Mesenchymal stem cell (in vitro differentiated cells and primary cell): ENCODE measurements around the gene DDA1.
A peak's percentile ranks its signal among the peaks of the same experiment; 100 is the strongest.
"Not testable (repeated sequence)": the region's sequence is repeated elsewhere in the genome, so short reads cannot be mapped to it uniquely, and the experiment has no call there.

Experiments used
- DNase-seq: peaks from one replicate; pipeline ENCODE4 v3.0.0-alpha.2; 2013
- H2AFZ ChIP-seq: one replicate; pipeline ENCODE4 v1.6.1; 2013; ENCODE audit warnings: low read depth, mild to moderate bottlenecking, control low read depth, inconsistent platforms, low read length, moderate library complexity
- H2AK5ac ChIP-seq: 2 replicates; pipeline ENCODE4 v1.6.1; 2013; ENCODE audit warnings: low read length, moderate library complexity, mild to moderate bottlenecking, inconsistent platforms; ENCODE audit not compliant: severe bottlenecking
- H2BK120ac ChIP-seq: one replicate; pipeline ENCODE4 v1.6.1; 2013; ENCODE audit warnings: low read depth, mild to moderate bottlenecking, inconsistent platforms, low read length, moderate library complexity
- H2BK12ac ChIP-seq, 2 experiments: one replicate each; pipeline ENCODE4 v1.6.1; 2013; ENCODE audit warnings: inconsistent platforms in 2 of 2, low read length in 2 of 2, mild to moderate bottlenecking in 2 of 2, moderate library complexity in 2 of 2, control low read depth in 1 of 2
- H2BK15ac ChIP-seq: one replicate; pipeline ENCODE4 v1.6.1; 2013; ENCODE audit warnings: mild to moderate bottlenecking, low read depth, inconsistent platforms; ENCODE audit not compliant: poor library complexity, severe bottlenecking
- H2BK5ac ChIP-seq: 2 replicates; pipeline ENCODE4 v1.6.1; 2013; ENCODE audit warnings: low read depth, mild to moderate bottlenecking, low read length, control low read depth, inconsistent platforms; ENCODE audit not compliant: poor library complexity, severe bottlenecking
- H3K14ac ChIP-seq, 2 experiments: one replicate each; pipeline ENCODE4 v1.6.1; 2013; ENCODE audit warnings: inconsistent platforms in 2 of 2, low read length in 2 of 2, control low read depth in 1 of 2, mild to moderate bottlenecking in 1 of 2, moderate library complexity in 1 of 2
- H3K18ac ChIP-seq, 2 experiments: one replicate each; pipeline ENCODE4 v1.6.1; 2013; ENCODE audit warnings: inconsistent platforms in 2 of 2, low read length in 2 of 2, control low read depth in 1 of 2, low read depth in 1 of 2, mild to moderate bottlenecking in 1 of 2
- H3K23ac ChIP-seq, 2 experiments: one replicate each; pipeline ENCODE4 v1.6.1; 2013; ENCODE audit warnings: inconsistent platforms in 2 of 2, low read length in 2 of 2, mild to moderate bottlenecking in 2 of 2, moderate library complexity in 2 of 2, control low read depth in 1 of 2
- H3K27ac ChIP-seq: 2 replicates; pipeline ENCODE4 v1.5.1; 2013; ENCODE audit warnings: mild to moderate bottlenecking, moderate library complexity, low read length, control low read depth, inconsistent platforms; ENCODE audit not compliant: poor library complexity, severe bottlenecking
- H3K27me3 ChIP-seq, 2 experiments: 2 replicates each; pipeline versions ENCODE4 v1.6.1 to v1.7.0; 2013; ENCODE audit warnings: low read length in 2 of 2, mild to moderate bottlenecking in 2 of 2, moderate library complexity in 2 of 2, control low read depth in 1 of 2, inconsistent platforms in 1 of 2; ENCODE audit not compliant: control insufficient read depth in 1 of 2, insufficient read depth in 1 of 2
- H3K36me3 ChIP-seq, 2 experiments: 2 replicates each; pipeline versions ENCODE4 v1.6.1 to v1.7.0; 2013; ENCODE audit warnings: low read length in 2 of 2, control low read depth in 1 of 2, inconsistent platforms in 1 of 2, low read depth in 1 of 2, mild to moderate bottlenecking in 1 of 2; ENCODE audit not compliant: insufficient read depth in 2 of 2, control insufficient read depth in 1 of 2
- H3K4ac ChIP-seq, 2 experiments: one replicate each; pipeline ENCODE4 v1.6.1; 2013; ENCODE audit warnings: inconsistent platforms in 2 of 2, low read length in 2 of 2, mild to moderate bottlenecking in 2 of 2, moderate library complexity in 2 of 2, control low read depth in 1 of 2, low read depth in 1 of 2
- H3K4me1 ChIP-seq: 2 replicates; pipeline ENCODE4 v1.6.1; 2013; ENCODE audit warnings: low read depth, low read length, control low read depth; ENCODE audit not compliant: control insufficient read depth, insufficient read depth
- H3K4me2 ChIP-seq: 2 replicates; pipeline ENCODE4 v1.6.1; 2013; ENCODE audit warnings: low read length, mild to moderate bottlenecking, inconsistent platforms; ENCODE audit not compliant: poor library complexity, severe bottlenecking
- H3K4me3 ChIP-seq, 2 experiments: 2 replicates each; pipeline versions ENCODE4 v1.5.1 to v1.7.0; 2013; ENCODE audit warnings: low read length in 2 of 2, mild to moderate bottlenecking in 2 of 2, control low read depth in 1 of 2, low read depth in 1 of 2; ENCODE audit not compliant: insufficient read depth in 1 of 2
- H3K79me1 ChIP-seq: replicated peaks from 2 replicates; pipeline ENCODE4 v1.6.1; 2013; ENCODE audit warnings: mild to moderate bottlenecking, control low read depth, low read length, inconsistent platforms; ENCODE audit not compliant: poor library complexity, severe bottlenecking
- H3K9ac ChIP-seq: 2 replicates; pipeline ENCODE4 v1.7.0; 2013; ENCODE audit warnings: mild to moderate bottlenecking, low read length, moderate library complexity
- H3K9me3 ChIP-seq: 2 replicates; pipeline ENCODE4 v1.7.0; 2013; ENCODE audit warnings: mild to moderate bottlenecking, low read length; ENCODE audit not compliant: control insufficient read depth
- H4K8ac ChIP-seq: one replicate; pipeline ENCODE4 v1.6.1; 2013; ENCODE audit warnings: inconsistent platforms, mild to moderate bottlenecking, low read length, moderate library complexity
- H4K91ac ChIP-seq: one replicate; pipeline ENCODE4 v1.6.1; 2013; ENCODE audit warnings: mild to moderate bottlenecking, low read length, inconsistent platforms
- WGBS: methylation state at CpG from one replicate; pipeline ENCODE4 v1.1.7; 2013; ENCODE audit warnings: mixed read lengths; 5-methylcytosine and 5-hydroxymethylcytosine counted together

Gene DDA1

GRCh38 chr19:17266975-17267788, 42.2 kb upstream of the DDA1 start, which contains the start of gene BABAM1:
Gene BABAM1, plus strand, starts transcription at chr19:17267443. Its CDS starts 1,364 bp downstream, at chr19:17268807.
- Histone ChIP-seq H2AK5ac (peak within 1 kb of the TSS; percentile 57), H3K4ac (peak within 1 kb of the TSS in 1 of 2 experiments; percentile 83), H3K4me3 (peak within 1 kb of the TSS; percentile 83 to 98), H3K4me1 (peaks cover 7% of the 10 kb centered on the region), H2BK5ac (peak within 1 kb of the TSS; percentile 52), H3K14ac (peak within 1 kb of the TSS in 1 of 2 experiments; percentile 88), H2BK15ac (no peak within 1 kb of the TSS), H2BK12ac (no peak within 1 kb of the TSS), H3K27ac (peak within 1 kb of the TSS; percentile 72), H3K36me3 (peaks cover 21 to 29% of the 10 kb centered on the region in 2 experiments), H2AFZ (peak within 1 kb of the TSS; percentile 94), H2BK120ac (peak within 1 kb of the TSS; percentile 44), H3K18ac (peak within 1 kb of the TSS in 1 of 2 experiments; percentile 70), H3K79me1 (peaks cover 24% of the 10 kb centered on the region), H3K4me2 (peak within 1 kb of the TSS; percentile 100), H3K27me3 (no peaks in the 10 kb centered on the region), H4K91ac (no peak within 1 kb of the TSS), H3K9me3 (no peaks in the 10 kb centered on the region), H3K9ac (peak within 1 kb of the TSS; percentile 91), H4K8ac (peak within 1 kb of the TSS; percentile 88), H3K23ac (peak within 1 kb of the TSS in 1 of 2 experiments; percentile 80)
- peak; percentile 100 for DNase-seq
- WGBS = 1% methylated on average over 27 of the region's 27 CpGs

DNA sequence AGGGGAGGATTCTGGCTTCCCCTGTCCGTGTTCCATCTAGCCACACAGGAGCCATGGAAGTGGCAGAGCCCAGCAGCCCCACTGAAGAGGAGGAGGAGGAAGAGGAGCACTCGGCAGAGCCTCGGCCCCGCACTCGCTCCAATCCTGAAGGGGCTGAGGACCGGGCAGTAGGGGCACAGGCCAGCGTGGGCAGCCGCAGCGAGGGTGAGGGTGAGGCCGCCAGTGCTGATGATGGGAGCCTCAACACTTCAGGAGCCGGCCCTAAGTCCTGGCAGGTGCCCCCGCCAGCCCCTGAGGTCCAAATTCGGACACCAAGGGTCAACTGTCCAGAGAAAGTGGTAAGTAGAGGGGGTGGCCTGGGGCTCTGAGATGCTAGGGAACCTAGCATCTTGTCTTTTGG, 40.6 kb upstream of the DDA1 start:
- Histone ChIP-seq H3K36me3 (peaks cover 28 to 39% of the 10 kb centered on the region in 2 experiments), H3K14ac (no peak overlapping the region), H2BK15ac (no peak overlapping the region), H3K18ac (no peak overlapping the region), H4K91ac (no peak overlapping the region), H3K4me3 (no peak overlapping the region), H2BK120ac (no peak overlapping the region), H3K4ac (no peak overlapping the region), H3K9me3 (no peaks in the 10 kb centered on the region), H3K9ac (peak overlapping the region; percentile 91), H3K4me1 (peaks cover 7% of the 10 kb centered on the region), H3K23ac (no peak overlapping the region), H2AFZ (no peak overlapping the region), H4K8ac (no peak overlapping the region), H3K27me3 (no peaks in the 10 kb centered on the region), H3K27ac (no peak overlapping the region), H2BK12ac (no peak overlapping the region), H2AK5ac (peak overlapping the region; percentile 22), H2BK5ac (no peak overlapping the region), H3K79me1 (peaks cover 28% of the 10 kb centered on the region), H3K4me2 (no peak overlapping the region)
- 98% methylated on average over 13 of the region's 13 CpGs for WGBS
- no peak for DNase-seq

DNA sequence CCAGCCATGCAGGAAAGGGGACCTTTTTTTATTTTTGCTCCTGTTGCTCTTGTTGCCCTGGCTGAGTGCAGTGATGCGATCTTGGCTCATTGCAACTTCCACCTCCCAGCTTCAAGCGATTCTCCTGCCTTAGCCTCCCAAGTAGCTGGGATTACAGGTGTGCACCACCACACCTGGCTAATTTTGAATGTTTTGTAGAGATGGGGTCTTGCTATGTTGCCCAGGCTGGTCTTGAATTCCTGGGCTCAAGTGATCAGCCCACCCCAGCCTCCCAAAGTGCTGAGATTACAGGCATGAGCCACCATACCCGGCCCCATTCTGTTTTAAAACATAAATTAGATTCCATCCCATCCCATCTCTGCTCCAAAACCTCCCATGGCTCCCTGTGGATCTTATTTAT, 34.5 kb upstream of the DDA1 start:
- not testable (repeated sequence) for H3K18ac ChIP-seq, H3K4me1 ChIP-seq, H3K4ac ChIP-seq, H2AFZ ChIP-seq, H2BK120ac ChIP-seq, H2BK12ac ChIP-seq, H4K91ac ChIP-seq, H2AK5ac ChIP-seq, H3K9me3 ChIP-seq, H2BK15ac ChIP-seq, DNase-seq, H4K8ac ChIP-seq, H3K23ac ChIP-seq, H3K4me3 ChIP-seq, H3K27me3 ChIP-seq, H3K4me2 ChIP-seq, H3K27ac ChIP-seq, H3K9ac ChIP-seq, H2BK5ac ChIP-seq, H3K14ac ChIP-seq
- Histone ChIP-seq H3K36me3 (peaks cover 71 to 87% of the 10 kb centered on the region in 2 experiments), H3K79me1 (peaks cover 27% of the 10 kb centered on the region)
- 100% methylated on average over 2 of the region's 3 CpGs for WGBS

DNA sequence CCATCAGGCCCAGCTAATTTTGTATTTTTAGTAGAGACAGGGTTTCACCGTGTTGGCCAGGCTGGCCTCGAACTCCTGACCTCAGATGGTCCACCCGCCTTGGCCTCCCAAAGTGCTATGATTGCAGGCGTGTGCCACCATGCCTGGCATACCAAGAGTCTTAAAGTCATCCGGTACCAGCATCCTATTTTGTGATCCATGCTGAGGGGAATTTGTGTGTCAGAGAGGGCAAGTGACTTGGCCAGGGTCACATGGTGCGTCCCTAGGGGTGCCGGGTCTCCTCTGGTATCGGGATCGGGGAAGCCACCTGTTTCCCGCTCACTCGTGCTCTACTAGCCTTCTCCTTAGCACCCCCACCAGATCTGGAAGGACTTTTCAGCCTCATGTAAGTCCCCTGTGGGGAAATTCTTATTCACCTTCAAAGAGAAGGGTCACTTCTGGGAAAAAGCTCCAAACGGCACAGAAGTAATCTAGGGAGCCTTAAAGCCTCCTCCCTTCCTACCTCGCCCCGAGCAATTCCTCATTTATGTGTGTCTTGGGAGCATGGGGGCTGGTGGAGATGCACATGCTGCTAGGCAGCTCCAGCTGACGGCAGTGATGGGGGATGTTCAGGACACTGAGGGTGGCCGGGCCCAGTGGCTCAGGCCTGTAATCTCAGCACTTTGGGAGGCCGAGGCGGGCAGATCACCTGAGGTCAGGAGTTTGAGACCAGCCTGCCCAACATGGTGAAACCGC, 33.8 kb upstream of the DDA1 start:
- Histone ChIP-seq H3K79me1 (peaks cover 21% of the 10 kb centered on the region), H3K36me3 (peaks cover 67 to 81% of the 10 kb centered on the region in 2 experiments), H4K91ac (no peak overlapping the region), H2BK12ac (no peak overlapping the region), H3K4ac (no peak overlapping the region), H3K9me3 (no peaks in the 10 kb centered on the region), H2BK5ac (no peak overlapping the region), H2BK15ac (no peak overlapping the region), H3K27me3 (no peaks in the 10 kb centered on the region), H2AFZ (no peak overlapping the region), H3K14ac (no peak overlapping the region), H4K8ac (no peak overlapping the region), H3K23ac (no peak overlapping the region), H3K4me3 (no peak overlapping the region), H3K4me2 (no peak overlapping the region), H2BK120ac (no peak overlapping the region), H2AK5ac (no peak overlapping the region), H3K9ac (no peak overlapping the region), H3K18ac (no peak overlapping the region), H3K27ac (no peak overlapping the region), H3K4me1 (no peaks in the 10 kb centered on the region)
- 97% methylated on average over 19 of the region's 19 CpGs for WGBS
- DNase-seq = no peak
